ENCODE measurements around the gene PIGK.

The PIGK gene

DNA sequence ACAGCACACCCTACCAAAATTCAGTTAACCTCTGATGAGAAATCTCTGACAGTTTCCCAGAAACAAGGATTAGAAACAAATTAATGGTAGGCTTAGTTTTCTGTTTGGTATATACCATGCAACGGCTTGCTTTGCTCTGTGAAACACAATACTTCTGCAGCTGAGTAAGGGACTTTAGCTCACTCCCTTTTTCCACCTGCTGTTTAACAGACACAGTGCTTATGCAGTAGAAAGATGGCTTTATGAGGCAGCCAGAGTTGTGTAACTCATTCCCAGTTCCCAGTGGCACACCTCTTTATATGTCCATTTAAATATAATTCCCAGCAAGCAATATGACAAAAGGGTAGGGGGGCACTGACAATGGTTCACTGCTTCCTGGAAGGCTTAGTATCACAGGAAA is 124.0 kb downstream of the PIGK start:
- no peak for FAIRE-seq

DNA sequence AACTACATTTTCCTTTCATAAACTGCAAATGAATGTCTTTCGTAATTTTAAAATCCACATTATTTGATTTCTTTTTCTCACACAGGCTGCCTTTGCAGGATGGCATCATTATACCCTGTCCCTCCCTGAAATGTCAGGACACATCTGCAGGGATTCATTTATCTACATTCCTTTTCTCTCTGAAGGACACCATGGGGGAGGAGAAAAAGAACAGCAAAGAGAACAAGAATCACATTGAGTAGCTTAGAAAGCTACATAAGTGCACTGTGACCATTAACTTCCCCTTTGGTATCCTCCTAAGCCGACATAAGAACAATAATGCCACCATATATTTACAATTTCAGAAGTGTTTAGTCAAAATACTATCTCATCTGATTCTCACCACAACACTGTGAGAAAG is 129.5 kb downstream of the PIGK start:
- FAIRE-seq, result no peak

GRCh38 chr1:77085109-77085508 is 134.1 kb downstream of the PIGK start:
- FAIRE-seq, result no peak

DNA sequence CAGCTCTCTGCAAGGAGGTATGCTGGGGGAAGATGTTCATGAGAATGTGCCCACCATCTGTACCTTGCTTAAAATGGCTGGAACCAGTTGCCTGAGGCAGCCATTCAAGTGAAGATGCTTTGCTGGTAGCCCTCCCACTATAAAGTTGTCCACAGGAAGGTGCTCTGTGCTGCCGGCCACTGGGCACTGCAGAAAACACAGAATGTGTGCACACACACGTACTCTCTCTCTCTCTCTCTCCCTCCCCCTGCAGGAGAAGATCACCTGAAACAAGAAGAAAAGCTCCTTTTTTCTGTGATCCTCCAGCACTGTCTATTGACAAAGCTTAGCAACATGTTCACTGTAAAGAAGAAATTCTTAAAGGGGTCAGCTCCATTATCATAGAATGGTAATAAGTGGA is 134.8 kb downstream of the PIGK start:
- FAIRE-seq, result no peak

DNA sequence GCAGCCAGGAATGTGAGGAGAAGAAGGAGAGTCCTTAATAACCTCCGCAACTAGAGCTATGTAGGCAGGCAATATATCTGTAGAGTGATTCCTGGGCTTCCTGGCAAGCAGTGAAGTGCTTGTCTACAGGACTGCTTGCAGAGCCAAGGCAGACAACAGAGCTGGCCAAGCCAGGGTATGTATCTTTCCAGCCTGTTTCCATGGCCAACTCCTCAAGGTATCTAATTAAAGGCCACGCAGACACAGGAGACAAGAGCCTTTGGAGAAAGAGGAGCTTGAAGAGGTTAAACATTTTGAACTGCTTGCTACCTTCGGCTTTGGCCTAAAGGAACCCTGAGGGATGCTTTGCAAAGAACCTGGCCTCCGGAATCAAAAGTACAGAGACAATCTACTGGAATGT is 137.4 kb downstream of the PIGK start:
- no peak for FAIRE-seq

GRCh38 chr1:77076759-77077158 is 142.5 kb downstream of the PIGK start:
- FAIRE-seq, result no peak

- no peak for FAIRE-seq
Measured at GRCh38 chr1:77068013-77068412, 151.2 kb downstream of the PIGK start.

GRCh38 chr1:77065693-77066342 is 153.4 kb downstream of the PIGK start:
- no peak for FAIRE-seq

- no peak for FAIRE-seq
Measured at GRCh38 chr1:77064246-77064645, 155.0 kb downstream of the PIGK start.

GRCh38 chr1:77063118-77063517 is 156.1 kb downstream of the PIGK start:
- no peak for FAIRE-seq

- FAIRE-seq, result no peak
Measured at GRCh38 chr1:77061162-77061561, 158.1 kb downstream of the PIGK start.

- no peak for FAIRE-seq
Measured at GRCh38 chr1:77060000-77060399, 159.2 kb downstream of the PIGK start.

GRCh38 chr1:77057994-77058585 is 161.1 kb downstream of the PIGK start:
- FAIRE-seq, result no peak

DNA sequence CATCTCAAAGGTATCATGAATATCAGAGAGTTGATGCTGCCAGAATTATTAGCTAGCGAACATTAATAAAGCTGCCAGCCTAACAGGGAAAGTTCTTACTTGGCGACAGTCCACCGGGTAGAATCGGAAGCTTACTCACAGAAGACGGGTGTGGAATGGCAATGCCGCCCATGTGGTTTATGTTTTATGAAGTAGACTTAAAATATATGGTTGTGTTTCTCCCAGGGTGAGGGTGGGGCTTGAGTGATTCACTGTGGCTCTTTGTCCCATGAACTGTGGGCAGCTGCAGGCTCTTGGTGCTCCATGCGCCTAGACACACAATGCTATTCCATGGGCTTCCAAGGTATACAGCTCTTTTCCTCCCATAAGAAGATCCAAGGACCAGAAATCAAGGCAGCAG is 162.7 kb downstream of the PIGK start:
- FAIRE-seq, result no peak

DNA sequence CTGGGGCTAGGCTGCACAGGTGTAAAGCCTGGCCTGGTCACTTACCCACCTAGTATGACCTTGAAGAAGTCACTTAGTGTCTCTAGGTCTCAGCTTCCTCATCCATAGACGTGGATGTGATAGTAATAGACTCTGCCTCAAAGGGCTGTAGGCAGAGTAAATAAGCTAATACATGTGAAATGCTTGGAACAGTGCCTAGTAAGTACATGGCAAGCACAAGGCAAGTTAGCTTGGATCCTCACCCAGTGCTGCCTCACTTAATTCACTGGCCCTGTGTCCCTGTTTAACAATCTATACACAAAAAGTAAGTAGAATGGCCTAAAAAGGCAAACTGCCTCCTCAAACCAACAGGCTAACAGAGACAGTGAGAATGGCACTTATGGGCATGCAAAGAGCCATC is 167.8 kb downstream of the PIGK start:
- FAIRE-seq, result no peak

- no peak for FAIRE-seq
Measured at GRCh38 chr1:77048615-77049005, 170.6 kb downstream of the PIGK start.

- no peak for FAIRE-seq
Measured at GRCh38 chr1:77047978-77048614, 171.1 kb downstream of the PIGK start.

GRCh38 chr1:77047575-77047974 is 171.7 kb downstream of the PIGK start:
- no peak for FAIRE-seq

- FAIRE-seq, result no peak
Measured at GRCh38 chr1:77044133-77044849, 174.9 kb downstream of the PIGK start.

- FAIRE-seq, result no peak
Measured at GRCh38 chr1:77040826-77041225, 178.4 kb downstream of the PIGK start.

DNA sequence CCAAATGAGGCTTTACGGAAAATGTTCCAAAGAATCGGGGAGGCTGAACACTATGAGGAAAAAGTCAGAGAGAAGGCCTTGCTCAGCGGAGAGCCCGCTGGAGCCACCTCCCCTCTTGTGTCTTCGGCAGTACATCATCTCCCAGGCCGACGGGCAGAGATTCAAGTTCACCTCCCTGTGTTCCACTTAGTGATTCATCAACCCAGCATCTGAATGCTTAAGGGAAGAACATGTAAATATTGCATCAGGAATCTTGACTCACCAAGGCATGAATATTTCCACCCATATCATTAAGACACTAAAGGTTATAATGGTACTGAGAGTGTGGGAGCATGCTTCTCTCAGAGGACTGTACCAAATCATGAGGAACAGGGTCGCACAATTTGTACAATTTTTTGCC is 179.5 kb downstream of the PIGK start:
- FAIRE-seq, result no peak

- no peak for FAIRE-seq
Measured at GRCh38 chr1:77039111-77039510, 180.1 kb downstream of the PIGK start.
